GM13977 (cell line): ENCODE results near the gene PLCL1.

Source experiments
- DNase-seq: peaks from one replicate; pipeline ENCODE4 v3.0.0; 2012; ENCODE audit warnings: low spot score
- in situ Hi-C: fragments of 300-500 bp; cut with MboI; formaldehyde crosslinking; loops from one replicate; pipeline ENCODE4 v1.12.0; 2022; ENCODE audit warnings: low sequenced_read_pairs, low pct_unique_long_range_greater_than_20kb, mixed read lengths, inconsistent platforms; ENCODE audit not compliant: unreplicated experiment
- TF ChIP-seq, protein P1 (sequence below): IDR thresholded peaks from 2 replicates; pipeline ENCODE4 v1.5.1; 2012; ENCODE audit warnings: mild to moderate bottlenecking, control low read depth; ENCODE audit not compliant: insufficient read depth; ENCODE audit errors: extremely low read depth, missing control alignments

The PLCL1 gene

DNA sequence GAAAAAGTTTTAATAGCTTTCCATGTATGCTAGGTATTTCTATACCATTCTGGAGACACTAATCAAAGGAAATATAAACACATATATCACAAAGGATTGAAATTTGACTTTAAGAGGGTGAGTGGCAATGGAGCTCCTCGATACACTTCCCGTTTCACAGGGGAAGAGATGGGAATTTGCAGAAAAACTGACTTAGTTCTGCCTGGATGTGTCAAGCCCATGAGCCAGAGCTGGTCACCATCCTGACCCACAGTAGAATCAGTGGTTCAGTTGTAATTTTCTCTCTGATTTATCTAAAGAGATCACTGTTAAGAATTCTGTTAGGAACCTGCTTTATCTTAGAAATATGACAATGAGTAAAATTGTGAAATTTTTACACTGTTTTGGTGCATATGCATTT is 34.2 kb downstream of the PLCL1 start:
- DNase-seq, result no peak
- in situ Hi-C loops, result no loop called here
- TF ChIP-seq, protein P1, sequence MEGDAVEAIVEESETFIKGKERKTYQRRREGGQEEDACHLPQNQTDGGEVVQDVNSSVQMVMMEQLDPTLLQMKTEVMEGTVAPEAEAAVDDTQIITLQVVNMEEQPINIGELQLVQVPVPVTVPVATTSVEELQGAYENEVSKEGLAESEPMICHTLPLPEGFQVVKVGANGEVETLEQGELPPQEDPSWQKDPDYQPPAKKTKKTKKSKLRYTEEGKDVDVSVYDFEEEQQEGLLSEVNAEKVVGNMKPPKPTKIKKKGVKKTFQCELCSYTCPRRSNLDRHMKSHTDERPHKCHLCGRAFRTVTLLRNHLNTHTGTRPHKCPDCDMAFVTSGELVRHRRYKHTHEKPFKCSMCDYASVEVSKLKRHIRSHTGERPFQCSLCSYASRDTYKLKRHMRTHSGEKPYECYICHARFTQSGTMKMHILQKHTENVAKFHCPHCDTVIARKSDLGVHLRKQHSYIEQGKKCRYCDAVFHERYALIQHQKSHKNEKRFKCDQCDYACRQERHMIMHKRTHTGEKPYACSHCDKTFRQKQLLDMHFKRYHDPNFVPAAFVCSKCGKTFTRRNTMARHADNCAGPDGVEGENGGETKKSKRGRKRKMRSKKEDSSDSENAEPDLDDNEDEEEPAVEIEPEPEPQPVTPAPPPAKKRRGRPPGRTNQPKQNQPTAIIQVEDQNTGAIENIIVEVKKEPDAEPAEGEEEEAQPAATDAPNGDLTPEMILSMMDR, result no peak

DNA sequence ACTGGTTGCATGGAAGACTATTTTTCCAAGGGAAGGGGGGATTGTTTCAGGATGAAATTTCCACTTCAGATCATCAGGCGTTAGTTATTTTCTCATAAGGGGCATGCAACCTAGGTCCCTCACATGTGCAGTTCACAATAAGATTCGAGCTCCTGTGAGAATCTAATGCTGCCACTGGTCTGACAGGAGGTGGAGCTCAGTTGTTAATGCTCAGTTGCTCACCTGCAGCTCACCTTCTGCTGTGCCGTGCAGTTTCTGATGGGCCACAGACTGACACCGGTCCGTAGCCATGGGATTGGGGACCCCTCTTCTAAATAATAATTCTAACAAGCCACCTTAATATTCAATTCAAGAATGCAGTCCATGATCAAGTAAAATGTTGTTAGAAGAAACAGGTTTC is 34.9 kb downstream of the PLCL1 start:
- in situ Hi-C loops, result no loop called here
- no peak for DNase-seq
- TF ChIP-seq, protein P1, result no peak

DNA sequence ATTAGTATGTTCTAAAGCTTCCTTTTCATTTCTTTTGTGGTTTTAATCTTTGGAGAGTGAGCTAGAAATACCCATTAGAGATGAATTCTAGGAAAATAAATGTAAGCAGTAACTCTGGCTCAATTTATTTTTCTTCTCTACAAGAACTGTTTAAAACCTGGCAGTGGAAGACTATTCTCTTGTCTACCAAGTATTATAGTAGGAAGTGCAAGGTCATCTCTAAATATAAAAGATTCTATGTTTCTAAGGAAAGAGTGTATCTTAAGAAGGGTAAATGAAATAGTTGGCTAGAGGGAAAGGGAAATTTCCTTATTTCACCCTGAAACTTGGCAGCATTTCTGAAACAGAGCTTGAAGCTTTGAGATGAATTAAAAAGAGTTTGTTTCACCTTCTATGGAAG is 35.5 kb downstream of the PLCL1 start:
- DNase-seq, result no peak
- TF ChIP-seq, protein P1, result no peak
- in situ Hi-C loops, result no loop called here

DNA sequence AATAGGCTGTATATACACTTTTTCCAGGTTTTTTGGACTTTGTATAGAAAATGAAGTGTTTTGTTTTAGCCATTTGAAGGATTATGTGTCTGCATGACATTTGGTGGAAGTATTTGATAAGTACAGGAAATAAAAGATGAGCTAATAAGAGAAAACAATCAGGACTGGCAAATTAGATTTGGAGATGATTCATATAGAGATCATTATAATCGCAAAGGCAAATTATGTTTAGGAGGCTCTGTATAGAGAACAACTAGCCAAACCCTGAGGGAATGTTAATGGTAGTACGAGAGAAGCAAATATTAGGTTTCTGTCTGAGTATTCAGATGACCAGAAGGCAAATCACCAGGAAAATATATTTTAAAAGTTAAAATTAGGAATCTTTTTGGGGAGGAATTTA is 41.7 kb downstream of the PLCL1 start:
- in situ Hi-C loops, result no loop called here

DNA sequence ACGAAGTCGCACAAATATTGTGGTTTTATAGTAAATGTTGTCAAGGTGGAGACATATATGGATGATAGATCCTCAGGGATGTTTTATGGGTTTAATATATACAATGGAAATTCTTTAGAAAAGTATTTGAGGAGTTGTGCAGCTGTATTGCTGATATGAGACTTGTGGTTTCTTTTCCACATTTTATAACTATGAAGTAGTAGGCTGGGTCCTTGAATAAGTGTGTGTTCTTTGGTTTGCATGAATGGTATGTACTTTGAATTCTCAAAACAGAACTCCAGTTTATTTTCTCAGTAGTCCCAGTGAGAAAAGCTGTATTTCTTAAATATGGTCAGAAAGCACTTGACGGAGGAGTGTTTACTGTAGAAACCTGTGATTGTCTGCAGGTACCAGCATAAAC is 42.4 kb downstream of the PLCL1 start:
- TF ChIP-seq, protein P1, result no peak
- no peak for DNase-seq
- in situ Hi-C loops, result no loop called here

More for the DNA sequence above, 41.7 kb downstream of the PLCL1 start:
- TF ChIP-seq, protein P1, result no peak
- no peak for DNase-seq

DNA sequence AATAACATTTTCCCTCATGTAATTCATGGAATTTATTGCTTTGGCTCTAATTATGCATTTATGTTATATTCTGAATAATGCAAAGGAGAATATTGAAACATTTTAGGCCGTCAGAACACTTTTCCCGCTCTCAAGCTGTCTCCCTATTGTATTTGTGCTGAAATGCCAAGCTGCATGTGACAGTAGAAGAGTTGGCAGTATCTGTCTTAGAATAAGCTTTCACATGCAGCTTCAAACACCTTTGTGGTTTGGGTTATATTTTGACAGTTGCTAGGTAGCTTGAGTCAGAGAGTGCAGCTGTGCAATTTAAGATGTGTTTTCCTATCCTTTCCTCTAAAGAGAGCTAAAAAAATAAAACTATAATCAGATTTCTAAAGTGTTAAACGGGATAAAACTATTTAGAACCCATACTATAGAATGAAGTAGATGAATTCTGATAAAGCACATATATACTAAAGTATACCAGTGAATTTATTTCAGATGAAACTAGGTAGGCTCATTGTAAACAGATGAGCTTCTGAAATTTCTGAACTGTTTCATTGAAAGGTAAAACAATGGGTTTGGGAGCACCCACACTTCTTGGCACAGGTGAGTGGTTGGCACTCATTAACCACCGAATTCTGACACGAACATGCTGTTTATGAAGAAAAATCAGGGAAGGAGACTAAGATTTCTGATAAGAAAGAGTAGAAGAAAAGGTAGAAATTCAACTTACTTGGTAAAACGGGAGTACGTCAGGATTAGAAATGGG is 43.4 kb downstream of the PLCL1 start:
- in situ Hi-C loops, result no loop called here
- TF ChIP-seq, protein P1, result no peak
- DNase-seq, result no peak
